ENCODE results near the gene SS18L1. TPM values are rescaled to one million over a fixed set of nuclear protein-coding genes. Genes with fewer than 3 reads are reported as not detected.
A peak's percentile ranks its signal among the peaks of the same experiment; 100 is the strongest.

The SS18L1 gene
- total RNA-seq, 1 donor from 2014 or later, result 10.7 TPM

DNA sequence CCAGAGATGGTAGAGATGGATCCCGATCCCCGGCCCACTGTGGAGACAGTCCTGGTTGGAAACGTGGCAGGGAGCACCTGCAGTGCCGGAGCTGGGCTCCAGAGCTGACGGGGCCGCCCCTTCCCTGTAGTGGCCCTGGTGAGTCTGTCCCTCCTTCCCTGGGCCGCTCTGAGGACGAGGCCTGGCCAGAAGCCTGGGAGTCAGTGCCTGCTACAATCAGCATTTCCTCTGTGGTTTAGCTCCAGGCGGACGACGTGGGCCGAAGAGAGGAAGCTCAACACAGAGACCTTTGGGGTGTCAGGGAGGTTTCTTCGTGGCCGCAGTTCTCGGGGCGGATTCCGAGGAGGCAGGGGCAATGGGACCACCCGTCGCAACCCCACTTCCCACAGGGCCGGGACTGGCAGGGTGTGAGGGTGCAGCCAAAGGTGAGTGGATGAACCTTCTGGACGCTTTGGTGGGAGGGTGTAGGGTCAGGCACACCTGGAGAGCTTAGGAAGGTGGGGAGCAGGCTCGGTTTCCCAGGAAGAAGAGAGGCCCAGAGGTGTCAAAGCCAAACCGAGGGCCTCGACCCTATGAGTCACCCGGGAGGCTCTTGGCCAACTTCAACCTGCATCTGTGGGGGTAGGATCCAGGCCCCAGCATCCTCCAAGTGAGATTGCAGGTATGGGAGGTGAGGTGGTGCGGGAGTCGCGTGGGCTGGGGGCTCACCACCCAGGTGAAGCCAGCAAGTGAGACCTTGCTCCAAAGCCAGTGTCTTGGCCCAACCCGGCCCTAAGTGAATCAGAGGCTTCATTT lies 10.3 kb upstream of the SS18L1 start:
- intact Hi-C loops (cut with micrococcal nuclease), result no loop called here
- ATAC-seq (peak; percentile 44), DNase-seq (peak; percentile 60)

DNA sequence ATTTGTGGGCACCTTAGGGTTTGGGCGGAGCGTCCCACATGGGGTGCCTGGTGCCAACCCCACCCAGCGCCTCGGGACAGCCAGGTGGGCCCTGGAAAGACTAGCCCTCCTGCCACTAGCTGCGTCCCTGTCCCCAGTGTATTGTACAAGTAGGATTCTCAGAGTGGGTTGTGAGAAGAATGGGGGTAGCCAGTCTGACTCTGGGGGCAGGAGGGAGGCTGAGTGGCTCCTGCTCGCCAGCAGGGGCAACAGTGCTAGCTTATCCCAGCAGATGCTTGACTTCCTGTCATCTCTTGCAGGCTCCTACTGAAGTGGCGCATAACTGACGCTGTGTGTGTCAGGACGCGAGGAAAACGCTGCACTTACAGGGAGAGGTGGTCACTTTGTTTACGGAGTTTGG lies 9.7 kb upstream of the SS18L1 start:
- ATAC-seq (peak; percentile 44), DNase-seq (no peak)
- intact Hi-C loops (cut with micrococcal nuclease), result no loop called here

DNA sequence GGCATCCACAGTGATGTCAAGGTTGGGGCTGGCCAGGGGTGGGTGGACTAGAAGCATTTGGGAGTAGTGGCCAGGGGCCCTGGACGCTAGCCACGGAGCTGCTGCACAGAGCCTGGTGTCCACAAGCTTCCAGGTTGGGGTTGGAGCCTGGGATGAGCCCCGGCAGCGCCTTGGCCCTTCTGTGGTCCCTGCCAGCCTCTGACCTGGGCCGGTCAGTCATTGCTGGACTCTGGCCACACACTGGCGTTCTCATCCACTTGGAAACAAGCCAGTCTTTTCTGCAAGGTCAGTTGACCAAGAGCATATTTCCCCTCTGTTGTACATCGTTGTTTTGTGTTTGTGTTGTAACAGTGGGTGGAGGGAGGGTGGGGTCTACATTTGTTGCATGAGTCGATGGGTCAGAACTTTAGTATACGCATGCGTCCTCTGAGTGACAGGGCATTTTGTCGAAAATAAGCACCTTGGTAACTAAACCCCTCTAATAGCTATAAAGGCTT lies 8.8 kb upstream of the SS18L1 start:
- DNase-seq, result no peak
- ATAC-seq, result peak; percentile 17

DNA sequence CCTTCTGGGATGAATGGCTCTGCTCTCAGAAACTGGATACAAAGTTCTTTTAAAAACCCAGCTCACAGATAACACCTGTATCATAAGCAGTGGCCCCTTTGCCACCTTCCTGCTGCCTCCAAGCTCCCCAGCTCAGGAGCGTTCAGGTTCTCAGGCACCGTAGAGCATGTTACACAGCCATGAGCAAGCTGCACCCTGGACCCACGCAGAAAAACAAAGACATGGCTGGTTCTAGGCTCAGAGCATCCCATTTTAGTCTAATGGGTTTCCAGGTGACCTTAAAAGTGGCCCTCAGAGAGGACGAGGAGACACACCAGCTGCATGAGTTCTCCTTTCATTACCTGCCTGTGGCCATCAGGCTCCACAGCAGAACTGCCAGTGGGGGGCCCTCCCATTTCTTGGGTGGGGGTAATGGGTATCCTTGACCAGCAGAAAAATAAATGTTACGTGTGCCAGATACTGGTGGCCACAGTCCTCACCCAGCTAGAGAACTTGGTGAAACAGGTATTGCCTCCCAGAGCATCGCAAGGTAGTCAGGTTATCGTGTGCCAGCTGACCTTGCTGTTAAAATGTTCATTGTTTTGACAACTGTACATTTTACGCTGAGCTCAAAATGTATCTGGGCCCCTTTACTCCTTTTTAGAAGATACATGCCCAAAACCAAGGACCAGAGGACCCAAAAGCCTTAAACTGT lies 7.8 kb upstream of the SS18L1 start:
- intact Hi-C loops (cut with micrococcal nuclease), result no loop called here
- DNase-seq (no peak), ATAC-seq (no peak)

More for the DNA sequence above, 8.8 kb upstream of the SS18L1 start:
- intact Hi-C loops (cut with micrococcal nuclease), result no loop called here

DNA sequence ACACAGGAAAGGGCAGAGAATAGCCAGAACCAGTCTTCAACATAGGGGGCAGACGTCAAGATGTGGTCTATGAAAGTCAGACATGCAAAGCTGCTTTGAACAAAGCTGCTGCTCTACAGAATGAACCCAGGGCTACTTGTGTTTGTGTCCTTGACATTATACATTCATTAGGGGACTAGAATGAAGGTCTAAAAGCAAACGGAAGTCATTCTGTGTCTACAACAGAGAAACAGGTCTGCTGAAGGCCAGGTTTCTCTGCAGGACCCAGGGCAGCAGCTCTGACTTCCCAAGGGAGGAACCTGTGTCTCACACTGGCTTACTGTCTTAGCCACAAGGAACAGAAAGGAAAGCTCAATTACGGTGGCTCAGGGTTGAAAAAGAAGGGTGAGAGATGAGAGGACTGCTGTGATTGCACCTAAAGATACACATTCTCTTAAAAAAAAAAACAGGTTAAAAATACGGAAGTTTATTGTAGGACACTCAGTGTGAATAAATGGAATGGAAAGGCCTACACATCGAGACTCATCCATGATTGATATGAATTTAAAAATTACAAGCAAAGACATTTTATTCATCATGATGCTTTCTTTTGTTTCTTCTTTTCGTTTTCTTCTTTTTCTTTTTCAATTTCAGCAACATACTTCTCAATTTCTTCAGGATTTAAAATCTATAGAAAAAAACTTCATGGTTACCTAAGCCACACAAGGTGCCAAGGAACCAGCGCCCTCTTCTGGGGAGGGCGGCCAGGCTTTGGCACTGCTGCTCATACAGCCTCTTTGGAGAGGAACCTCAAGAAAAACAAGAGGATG lies 7.1 kb upstream of the SS18L1 start:
- DNase-seq (peak; percentile 82), ATAC-seq (peak; percentile 48)
- intact Hi-C loops (cut with micrococcal nuclease), result no loop called here

DNA sequence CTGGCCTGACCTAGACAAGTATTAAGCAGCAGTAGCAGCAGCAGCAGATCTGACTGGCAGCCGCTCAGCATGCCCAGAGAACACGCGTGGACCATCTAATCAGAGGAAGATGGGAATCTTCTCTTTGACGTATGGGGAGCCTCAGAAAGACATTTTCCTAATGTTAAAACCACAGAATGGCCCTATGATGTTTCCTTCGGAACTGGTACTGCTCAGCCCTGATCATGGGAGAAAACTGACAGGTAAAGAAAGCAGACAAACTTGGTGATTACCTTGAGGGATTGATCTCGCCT lies 6.5 kb upstream of the SS18L1 start:
- ATAC-seq, result no peak
- intact Hi-C loops (cut with micrococcal nuclease), result no loop called here
- no peak for DNase-seq

DNA sequence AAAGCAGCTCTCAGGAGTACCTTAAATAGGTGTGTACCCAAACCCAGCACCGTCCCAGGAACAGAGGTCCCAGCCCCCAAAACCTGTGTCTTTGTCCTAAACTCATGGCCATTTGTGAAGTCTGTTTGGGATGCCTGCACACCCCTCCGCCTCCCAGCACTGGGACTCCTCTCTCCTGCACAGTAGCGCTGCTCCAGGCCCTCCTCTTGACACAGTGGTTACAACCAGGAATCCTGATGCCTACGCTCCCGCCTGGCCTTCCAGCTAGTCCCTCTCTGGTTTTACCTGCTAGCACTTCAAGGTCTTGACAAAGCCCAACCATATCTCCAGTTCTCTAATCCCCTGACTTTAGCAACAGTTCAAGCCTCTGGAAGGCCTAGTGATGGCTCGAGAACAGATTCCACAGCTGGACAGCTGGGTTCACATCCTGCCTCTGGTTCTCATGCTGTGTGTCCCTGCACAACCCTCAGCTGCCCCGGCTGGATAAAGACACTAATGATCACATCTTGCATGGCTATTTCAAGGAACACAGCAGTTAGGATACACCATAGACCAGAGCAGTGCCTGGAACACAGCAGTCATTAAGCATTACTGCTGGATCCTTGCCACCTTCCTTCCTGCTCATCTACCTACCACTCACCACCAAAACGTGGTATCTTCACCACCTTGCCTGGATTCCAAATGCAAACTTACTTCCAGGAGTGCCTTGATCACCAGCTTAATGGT lies 5.9 kb upstream of the SS18L1 start:
- intact Hi-C loops (cut with micrococcal nuclease), result no loop called here
- no peak for ATAC-seq
- no peak for DNase-seq

DNA sequence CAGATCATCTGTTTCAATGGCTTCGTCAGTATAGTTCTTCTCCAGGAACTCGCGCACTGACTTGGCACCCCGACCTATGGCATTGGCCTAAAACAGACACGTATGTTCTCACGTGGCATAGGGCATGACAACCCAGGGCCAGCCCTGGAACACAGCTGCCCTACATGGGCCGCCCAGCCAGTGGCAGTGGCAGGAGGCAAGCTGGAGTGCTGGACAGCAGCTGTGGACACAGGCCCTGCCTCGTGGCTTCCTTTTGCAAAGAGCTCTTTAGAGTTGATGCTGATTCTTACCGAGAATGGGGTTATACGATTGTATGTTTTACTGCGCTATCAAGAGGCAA lies 5.4 kb upstream of the SS18L1 start:
- no peak for DNase-seq
- ATAC-seq, result no peak
- intact Hi-C loops (cut with micrococcal nuclease), result no loop called here

DNA sequence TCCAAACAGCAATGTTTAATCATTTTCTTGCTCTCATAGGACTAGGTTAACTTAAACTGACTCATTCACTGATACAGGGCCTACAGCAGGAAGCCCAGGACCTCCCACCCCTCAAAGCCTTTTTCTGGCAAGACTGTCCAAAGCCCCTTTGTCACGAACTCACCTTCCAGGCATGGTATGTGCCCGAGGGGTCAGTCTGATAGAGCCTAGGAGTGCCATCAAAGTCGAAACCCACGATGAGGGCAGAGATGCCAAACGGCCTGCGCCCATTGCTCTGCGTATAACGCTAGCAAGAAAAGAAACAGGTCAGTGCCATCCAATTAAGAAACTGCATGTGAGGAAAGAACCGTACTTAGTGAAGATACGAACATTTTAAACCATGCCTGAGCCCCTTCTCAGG lies 4.7 kb upstream of the SS18L1 start:
- DNase-seq, result no peak
- intact Hi-C loops (cut with micrococcal nuclease), result no loop called here
- no peak for ATAC-seq

DNA sequence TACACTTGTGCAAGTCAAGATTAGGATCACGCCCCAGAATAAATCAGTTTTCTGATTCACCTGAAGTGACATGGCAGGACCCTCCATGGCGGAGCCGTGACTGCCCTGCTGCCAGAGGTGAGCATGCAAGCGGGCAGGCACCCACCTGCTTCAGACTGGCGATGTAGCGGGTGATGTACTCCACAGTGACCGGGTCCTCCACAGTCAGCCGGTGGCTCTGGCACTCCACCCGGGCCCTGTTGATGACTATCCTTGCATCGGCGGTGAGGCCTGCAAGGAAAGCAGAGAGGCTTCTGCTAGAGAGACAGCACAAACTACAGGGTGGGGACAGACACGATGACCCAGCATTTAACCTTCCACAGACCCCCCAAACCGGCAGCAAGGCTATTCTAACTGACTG lies 3.9 kb upstream of the SS18L1 start:
- intact Hi-C loops (cut with micrococcal nuclease), result loop anchor here (10.0 kb wide), 1 partner anchor 125 kb away; no protein-coding TSS in a partner anchor
- DNase-seq (no peak), ATAC-seq (no peak)

DNA sequence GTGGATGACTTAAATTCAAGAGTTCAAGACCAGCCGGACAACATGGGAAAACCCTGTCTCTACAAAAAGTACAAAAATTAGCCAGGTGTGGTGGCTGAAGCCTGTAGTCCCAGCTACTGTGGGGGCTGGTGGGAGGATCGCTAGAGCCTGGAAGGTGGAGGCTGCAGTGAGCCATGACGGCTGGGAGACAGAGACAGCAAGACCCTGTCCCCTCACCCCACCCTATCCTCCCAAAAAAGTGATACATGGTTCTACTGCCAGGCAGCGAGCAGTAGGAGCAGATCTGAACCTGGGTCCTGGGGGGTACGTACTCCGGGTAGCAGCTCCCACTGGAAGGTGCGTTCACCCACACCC lies 2.5 kb upstream of the SS18L1 start:
- ATAC-seq (no peak), DNase-seq (no peak)
- intact Hi-C loops (cut with micrococcal nuclease), result loop anchor here (10.0 kb wide), 1 partner anchor 126 kb away; no protein-coding TSS in a partner anchor

DNA sequence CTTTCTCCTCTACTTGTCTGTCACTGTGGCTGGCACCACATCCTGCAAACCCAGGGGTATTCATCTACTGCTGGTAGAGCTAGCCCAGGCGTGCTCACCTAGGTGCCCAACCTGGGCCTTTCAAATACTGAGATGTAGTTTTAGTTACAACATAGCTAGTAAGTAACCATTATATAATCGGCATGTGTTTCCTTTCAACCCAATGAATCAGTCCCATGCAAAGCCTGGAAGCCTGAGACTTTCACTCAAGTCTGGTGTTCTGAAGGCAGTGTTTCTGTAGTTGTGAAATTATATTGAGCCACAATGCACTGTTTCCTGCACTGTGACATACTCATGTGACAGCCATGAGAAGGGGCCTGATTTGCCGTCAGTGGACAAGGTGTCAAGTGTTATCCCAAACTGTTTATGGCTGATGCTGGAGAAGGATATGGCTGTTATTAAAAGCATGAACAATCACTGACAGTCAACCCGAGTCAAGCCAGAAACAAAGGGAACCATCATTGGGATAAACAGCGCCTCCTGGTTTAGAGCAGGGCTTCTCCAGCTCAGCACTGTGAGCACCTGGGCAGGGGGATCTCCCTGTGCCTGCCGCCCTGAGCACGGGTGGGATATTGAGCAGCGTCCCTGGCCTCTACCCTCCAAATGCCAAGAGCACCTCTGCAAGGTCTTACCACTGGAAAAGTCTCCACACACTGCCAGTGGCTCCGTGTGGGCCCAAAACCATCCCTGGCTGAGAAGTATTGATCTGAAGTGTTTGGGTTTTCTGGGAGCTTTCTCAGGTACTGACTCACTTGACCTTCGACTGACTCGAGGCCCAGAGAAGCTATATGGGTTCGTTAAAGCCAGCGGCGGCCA lies 1.9 kb upstream of the SS18L1 start:
- DNase-seq, result no peak
- intact Hi-C loops (cut with micrococcal nuclease), result loop anchor here (10.0 kb wide), 1 partner anchor 127 kb away; no protein-coding TSS in a partner anchor
- no peak for ATAC-seq

DNA sequence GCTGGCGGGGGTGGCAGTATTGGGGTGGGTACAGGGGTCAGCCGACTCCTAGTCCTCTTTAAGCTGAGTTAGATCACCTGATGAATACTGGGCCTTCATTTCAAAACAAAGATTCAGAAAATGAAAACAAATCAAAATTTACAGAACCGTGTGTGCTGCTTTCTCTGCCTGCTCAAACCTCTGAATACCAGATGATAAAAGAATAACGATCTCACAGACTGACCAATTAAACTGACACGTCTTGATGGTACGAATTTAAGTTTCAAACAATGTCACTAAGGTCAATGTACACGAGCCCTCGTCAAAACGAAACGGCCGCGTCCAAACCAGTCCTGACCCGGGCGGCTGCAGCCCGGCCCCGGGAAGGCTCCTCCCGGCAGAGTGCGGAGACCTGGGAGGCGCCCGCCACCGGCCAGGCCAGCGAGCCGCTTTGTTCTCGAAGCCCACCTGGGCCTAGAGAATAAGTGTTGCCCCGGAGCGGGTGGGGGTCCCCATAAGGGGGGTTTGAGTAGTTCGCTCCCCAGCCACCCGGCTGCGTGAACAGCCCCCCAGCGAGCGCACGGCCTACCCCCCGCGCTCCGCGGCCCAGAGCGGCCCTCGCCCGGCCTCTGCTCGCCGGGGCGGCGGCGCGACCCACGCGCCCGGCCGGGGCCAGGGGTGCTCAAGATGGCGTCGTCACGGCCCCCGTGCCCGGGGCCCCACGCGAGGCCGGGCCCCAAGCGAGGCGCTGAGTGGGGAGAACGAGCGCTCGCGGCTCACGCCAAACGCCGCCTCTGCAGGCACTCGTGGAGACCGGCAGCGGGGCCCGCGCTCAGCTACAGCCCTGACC lies 1.1 kb upstream of the SS18L1 start:
- intact Hi-C loops (cut with micrococcal nuclease), result loop anchor here (10.0 kb wide), 1 partner anchor 128 kb away; no protein-coding TSS in a partner anchor
- peak; percentile 56 for DNase-seq
- peak; percentile 6 for ATAC-seq

DNA sequence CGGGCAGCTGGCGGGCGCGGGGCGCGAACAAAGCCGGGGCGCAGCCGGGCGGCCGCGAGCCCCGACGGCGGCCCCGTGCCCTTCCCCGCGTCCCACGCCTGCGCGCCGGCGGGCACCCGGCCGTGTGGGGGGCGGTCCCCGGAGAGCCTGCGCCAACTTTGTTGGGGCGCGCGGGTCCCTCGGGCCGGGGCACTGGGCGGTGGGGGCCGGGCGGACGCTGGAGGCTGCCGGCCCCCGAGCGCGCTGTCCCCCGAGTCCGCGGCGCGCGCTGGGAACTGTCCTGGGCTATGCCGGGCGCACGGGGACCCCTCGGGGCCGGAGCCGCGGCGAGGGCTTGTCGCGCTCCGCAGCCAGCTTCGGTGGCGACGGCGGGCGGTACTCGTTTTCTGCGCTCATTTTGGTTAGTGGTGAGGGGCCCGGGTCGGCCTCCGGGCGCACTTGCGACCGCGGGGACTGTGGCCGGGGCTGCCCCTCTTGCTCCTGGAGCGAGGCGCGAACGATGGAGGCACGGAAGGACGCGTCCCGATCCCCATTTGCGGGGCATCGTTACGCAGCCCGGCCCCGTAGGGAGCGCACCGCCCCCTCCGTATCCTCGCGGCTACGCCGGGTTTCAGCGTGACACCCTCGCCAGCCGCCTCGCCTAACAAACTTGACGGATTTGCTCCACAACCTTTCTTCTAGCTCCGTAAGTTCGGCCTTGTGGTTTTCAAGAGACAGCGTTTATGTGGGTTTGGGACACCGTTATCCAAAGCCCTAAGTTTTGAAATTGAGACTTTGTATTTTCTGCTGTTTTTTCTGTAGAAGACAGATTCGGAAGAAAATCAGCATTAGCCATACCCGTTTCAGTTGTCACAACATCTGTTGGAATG lies 622 bp downstream of the SS18L1 start:
- intact Hi-C loops (cut with micrococcal nuclease), result loop anchor here (10.0 kb wide), 1 partner anchor 129 kb away; no protein-coding TSS in a partner anchor
- peak; percentile 52 for ATAC-seq
- peak; percentile 77 for DNase-seq

DNA sequence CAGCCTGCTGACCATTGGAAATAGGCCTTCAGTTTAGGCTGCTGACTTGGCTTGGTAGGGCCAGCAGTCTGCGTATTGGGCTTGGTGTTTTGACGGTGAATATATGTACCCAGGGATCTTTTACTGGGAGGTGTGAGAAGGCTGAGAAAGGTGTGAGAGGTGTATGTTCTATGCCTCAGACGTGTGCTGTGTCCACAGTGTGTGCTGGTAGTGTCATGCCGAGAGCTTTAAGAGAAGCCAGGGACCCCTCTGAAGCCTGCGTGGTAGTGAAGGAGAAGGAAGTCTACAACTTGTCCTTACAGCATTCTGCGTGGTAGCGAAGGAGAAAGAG lies 2.1 kb downstream of the SS18L1 start:
- no peak for DNase-seq

DNA sequence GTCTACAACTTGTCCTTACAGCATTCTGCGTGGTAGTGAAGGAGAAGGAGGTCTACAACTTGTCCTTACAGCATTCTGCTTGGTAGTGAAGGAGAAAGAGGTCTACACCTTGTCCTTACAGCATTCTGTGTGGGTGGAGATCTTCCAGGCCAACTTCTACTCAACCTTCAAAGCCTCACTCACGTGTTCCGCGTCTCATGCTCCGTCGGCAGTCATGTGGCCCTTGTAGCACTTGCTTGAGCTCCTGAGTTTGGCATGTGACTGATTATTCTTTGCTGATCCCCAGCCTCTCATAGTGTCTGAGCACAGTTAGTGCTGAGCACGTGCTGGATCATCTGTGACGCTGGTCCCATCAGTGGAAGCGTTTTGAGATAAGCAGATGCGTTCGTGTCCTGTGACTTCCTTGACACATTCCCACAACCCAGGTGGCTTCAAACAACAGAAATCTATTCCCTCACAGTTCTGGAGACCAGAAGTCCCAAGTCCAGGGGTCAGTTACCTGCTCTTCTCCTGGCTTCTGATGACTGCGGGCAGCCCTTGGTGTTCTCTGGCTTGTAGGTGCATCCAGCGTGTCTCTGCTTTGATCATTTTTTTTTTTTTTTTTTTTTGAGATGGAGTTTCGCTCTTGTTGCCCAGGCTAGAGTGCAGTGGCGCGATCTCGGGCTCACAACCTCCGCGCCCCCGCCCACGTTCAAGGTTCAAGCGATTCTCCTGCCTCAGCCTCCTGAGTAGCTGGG lies 2.6 kb downstream of the SS18L1 start:
- no peak for ATAC-seq
- no peak for DNase-seq
- intact Hi-C loops (cut with micrococcal nuclease), result loop anchor here (10.0 kb wide), 1 partner anchor 131 kb away; no protein-coding TSS in a partner anchor

More for the DNA sequence above, 2.1 kb downstream of the SS18L1 start:
- no peak for ATAC-seq
- intact Hi-C loops (cut with micrococcal nuclease), result loop anchor here (10.0 kb wide), 1 partner anchor 131 kb away; no protein-coding TSS in a partner anchor
